ENCODE results near the gene SSU72.
"Not testable (repeated sequence)": the region's sequence is repeated elsewhere in the genome, so short reads cannot be mapped to it uniquely, and the experiment has no call there.

SSU72 gene

GRCh38 chr1:1505366-1505798, 69.3 kb downstream of the SSU72 start:
- DNase-seq (ENCODE audit: low read depth in 2 of 2): not testable (repeated sequence)

DNA sequence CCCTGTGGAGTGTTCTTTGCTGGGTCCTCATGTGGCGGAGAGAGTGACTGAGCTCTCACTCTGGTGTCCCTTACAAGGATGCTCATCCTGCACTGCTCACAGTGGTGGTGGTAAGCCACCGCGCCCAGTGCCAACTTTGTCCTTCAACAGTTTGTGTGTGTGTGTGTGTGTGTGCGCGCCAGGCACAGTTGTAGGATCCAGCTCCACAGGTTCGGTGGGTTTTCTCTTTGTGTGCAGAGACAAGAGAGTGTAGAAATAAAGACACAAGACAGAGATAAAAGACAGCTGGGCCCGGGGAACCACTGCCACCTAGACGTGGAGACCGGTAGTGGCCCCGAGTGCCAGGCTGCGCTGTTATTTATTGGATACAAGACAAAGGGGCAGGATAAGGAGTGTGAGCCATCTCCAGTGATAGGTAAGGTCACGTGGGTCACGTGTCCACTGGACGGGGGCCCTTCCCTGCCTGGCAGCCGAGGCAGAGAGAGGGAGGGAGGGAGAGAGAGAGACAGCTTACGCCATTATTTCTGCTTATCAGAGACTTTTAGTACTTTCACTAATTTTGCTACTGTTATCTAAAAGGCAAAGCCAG, 69.8 kb downstream of the SSU72 start:
- peak; percentile 29 to 39 for DNase-seq (ENCODE audit: low read depth in 2 of 2)

GRCh38 chr1:1495461-1495975, 79.1 kb downstream of the SSU72 start:
- not testable (repeated sequence) for DNase-seq (ENCODE audit: low read depth in 2 of 2)

DNA sequence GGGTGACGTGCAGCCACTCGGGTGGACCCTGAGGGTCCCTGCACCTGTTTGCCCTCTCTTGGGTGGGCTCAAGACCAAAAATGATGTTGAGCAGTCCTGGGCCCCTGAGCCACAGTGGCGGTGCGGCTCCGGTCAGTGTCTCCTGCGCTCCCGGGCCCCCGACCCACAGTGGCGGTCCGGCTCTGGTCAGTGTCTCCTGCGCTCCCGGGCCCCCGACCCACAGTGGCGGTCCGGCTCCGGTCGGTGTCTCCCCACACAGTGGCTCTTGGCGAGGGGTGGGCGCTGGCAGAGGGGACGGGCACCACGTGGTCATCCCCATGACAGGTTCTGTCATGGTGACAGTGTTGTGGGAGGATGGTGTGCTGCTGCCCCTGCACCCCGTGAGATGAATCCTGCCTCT, 80.4 kb downstream of the SSU72 start:
- not testable (repeated sequence) for DNase-seq (ENCODE audit: low read depth in 2 of 2)
